OCI-LY3 (cell line): ENCODE results near the gene PLLP.

Experiments used
- H2AFZ ChIP-seq: fragments of 200-600, 300-600 bp; shearing (Covaris generic); 2 replicates; pipeline ENCODE4 v1.6.0; 2014; ENCODE audit warnings: antibody characterized with exemption, low read depth, low read length
- H3K27ac ChIP-seq: fragments of 200-600, 300-600 bp; sonication (generic); 2 replicates; pipeline ENCODE4 v1.5.1; 2014; ENCODE audit warnings: mild to moderate bottlenecking, low read length, moderate library complexity, mixed read lengths
- H3K27me3 ChIP-seq: fragments of 200-600, 300-600 bp; sonication (generic); 2 replicates; pipeline ENCODE4 v1.6.1; 2014; ENCODE audit warnings: low read depth, low read length, mixed read lengths
- H3K36me3 ChIP-seq: fragments of 200-600, 300-600 bp; sonication (generic); replicated peaks from 2 replicates; pipeline ENCODE3; 2014; ENCODE audit warnings: low read depth, low read length, mixed read lengths
- H3K4me1 ChIP-seq: fragments of 300-600, 200-600 bp; sonication (generic); 2 replicates; pipeline ENCODE4 v1.6.1; 2014; ENCODE audit warnings: low read length, mixed read lengths
- H3K4me2 ChIP-seq: fragments of 200-600, 300-600 bp; sonication (generic); 2 replicates; pipeline ENCODE4 v1.6.1; 2014; ENCODE audit warnings: low read length, mixed read lengths
- H3K4me3 ChIP-seq: fragments of 300-600, 200-600 bp; sonication (generic); 2 replicates; pipeline ENCODE4 v1.5.1; 2014; ENCODE audit warnings: antibody characterized with exemption, mild to moderate bottlenecking, low read length, moderate library complexity
- H3K79me2 ChIP-seq: fragments of 300-600, 200-600 bp; shearing (Covaris generic); 2 replicates; pipeline ENCODE4 v1.6.1; 2014; ENCODE audit warnings: mild to moderate bottlenecking, low read length, mixed read lengths
- H3K9ac ChIP-seq: fragments of 300-600, 200-600 bp; shearing (Covaris generic); 2 replicates; pipeline ENCODE4 v1.6.0; 2014; ENCODE audit warnings: mild to moderate bottlenecking, low read length, moderate library complexity
- H3K9me3 ChIP-seq: fragments of 200-600, 300-600 bp; shearing (Covaris generic); 2 replicates; pipeline ENCODE4 v1.6.1; 2014; ENCODE audit warnings: low read length, mixed read lengths; ENCODE audit not compliant: insufficient read depth
- H4K20me1 ChIP-seq: fragments of 200-600, 300-600 bp; sonication (generic); 2 replicates; pipeline ENCODE4 v1.6.1; 2016; ENCODE audit warnings: low read length, mixed read lengths; ENCODE audit not compliant: insufficient read depth
- EZH2phosphoT487 ChIP-seq: fragments of 200-600 bp; shearing (Covaris generic); IDR thresholded peaks from 2 replicates; pipeline ENCODE4 v1.6.1; 2018; ENCODE audit warnings: antibody characterized with exemption, mixed run types, low read depth
- TF ChIP-seq, protein P1 (sequence below): fragments of 200-600, 300-600 bp; sonication (generic); IDR thresholded peaks from 2 replicates; pipeline ENCODE4 v1.5.1; 2014; ENCODE audit warnings: antibody characterized with exemption, low read length, low read depth

Gene PLLP

DNA sequence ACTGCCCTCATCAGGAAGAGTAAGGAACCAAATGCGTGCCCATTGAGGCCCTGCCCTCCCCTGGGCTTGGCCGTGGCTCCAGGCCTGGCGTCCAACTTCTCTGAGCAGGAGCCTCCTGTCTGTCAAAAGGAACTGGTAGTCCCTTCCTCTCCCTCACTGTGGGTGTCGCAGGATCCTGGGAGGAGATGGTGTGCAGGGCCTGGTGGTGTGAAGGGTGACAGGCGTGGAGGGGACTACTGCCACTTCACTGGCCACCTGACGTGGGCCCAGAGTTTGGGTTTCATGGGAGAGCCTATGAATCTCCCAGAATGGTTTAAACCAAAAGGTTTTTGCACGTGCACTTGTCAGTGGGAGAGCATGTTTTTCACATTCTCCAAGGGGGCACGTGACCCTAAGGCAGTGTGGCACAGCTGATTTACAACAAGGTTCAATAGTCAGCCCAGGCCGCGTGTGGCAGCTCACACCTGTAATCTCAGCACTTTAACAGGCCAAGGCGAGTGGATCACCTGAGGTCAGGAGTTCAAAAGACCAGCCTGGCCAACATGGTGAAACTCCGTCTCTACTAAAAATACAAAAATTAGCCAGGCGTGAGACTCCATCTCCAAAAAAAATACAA lies 26.9 kb downstream of the PLLP start:
- Histone ChIP-seq H3K27me3 (no peaks in the 10 kb centered on the region), H3K36me3 (peaks cover 8% of the 10 kb centered on the region), H4K20me1 (no peaks in the 10 kb centered on the region), H2AFZ (no peak overlapping the region), H3K79me2 (no peaks in the 10 kb centered on the region), H3K4me3 (no peak overlapping the region), H3K9me3 (peaks cover under 1% of the 10 kb centered on the region; the same call in 1 of the 2 replicates), H3K4me2 (no peak overlapping the region), H3K4me1 (peaks cover 11% of the 10 kb centered on the region), H3K9ac (no peak overlapping the region), H3K27ac (no peak overlapping the region)
- no peak for TF ChIP-seq EZH2phosphoT487
- TF ChIP-seq, protein P1, sequence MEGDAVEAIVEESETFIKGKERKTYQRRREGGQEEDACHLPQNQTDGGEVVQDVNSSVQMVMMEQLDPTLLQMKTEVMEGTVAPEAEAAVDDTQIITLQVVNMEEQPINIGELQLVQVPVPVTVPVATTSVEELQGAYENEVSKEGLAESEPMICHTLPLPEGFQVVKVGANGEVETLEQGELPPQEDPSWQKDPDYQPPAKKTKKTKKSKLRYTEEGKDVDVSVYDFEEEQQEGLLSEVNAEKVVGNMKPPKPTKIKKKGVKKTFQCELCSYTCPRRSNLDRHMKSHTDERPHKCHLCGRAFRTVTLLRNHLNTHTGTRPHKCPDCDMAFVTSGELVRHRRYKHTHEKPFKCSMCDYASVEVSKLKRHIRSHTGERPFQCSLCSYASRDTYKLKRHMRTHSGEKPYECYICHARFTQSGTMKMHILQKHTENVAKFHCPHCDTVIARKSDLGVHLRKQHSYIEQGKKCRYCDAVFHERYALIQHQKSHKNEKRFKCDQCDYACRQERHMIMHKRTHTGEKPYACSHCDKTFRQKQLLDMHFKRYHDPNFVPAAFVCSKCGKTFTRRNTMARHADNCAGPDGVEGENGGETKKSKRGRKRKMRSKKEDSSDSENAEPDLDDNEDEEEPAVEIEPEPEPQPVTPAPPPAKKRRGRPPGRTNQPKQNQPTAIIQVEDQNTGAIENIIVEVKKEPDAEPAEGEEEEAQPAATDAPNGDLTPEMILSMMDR = no peak

DNA sequence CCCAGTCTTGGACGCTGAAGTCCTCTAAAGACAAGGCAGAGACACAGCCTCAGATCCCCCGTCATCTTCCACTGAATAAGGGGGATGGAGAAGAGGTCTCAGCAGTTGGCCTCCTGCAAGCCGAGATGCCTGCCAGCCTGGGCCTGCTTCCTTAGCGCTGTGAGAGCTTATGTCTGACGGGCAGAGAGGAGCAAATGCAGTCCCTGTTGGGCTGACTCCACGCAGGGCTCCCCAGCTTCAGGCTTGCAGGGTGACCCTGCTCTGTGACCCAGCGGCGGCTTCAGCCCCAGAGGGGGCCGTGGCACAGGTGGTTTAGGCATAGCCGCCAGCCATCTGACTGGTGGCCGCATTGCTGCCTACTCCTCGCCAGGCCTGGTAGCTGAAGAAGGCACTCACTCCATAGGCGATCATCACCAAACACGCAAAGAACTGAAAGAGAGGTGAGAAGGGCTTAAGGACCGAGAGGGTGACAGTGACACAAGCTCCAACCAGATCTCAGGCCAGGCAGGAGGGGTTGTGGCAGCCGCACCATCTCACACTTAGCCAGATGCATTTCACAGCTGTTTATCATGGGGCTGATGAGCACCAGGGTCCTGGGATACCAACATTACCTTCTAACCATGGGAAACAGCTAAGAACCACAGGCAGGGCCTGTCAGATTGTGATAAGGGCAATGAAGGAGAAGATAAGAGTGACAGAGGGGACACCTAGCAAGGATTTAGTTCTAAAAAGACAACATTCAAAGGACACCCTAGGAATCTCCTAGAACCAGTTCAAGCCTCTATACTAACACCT lies 27.7 kb downstream of the PLLP start:
- Histone ChIP-seq H2AFZ (no peak overlapping the region), H3K4me3 (no peak overlapping the region), H3K27ac (no peak overlapping the region), H3K9ac (no peak overlapping the region), H3K9me3 (peaks cover 8% of the 10 kb centered on the region; the same call in 1 of the 2 replicates), H3K79me2 (no peaks in the 10 kb centered on the region), H3K27me3 (no peaks in the 10 kb centered on the region), H3K36me3 (peaks cover 16% of the 10 kb centered on the region), H4K20me1 (no peaks in the 10 kb centered on the region), H3K4me1 (peaks cover 11% of the 10 kb centered on the region), H3K4me2 (no peak overlapping the region)
- no peak for TF ChIP-seq EZH2phosphoT487
- TF ChIP-seq, protein P1 = no peak

DNA sequence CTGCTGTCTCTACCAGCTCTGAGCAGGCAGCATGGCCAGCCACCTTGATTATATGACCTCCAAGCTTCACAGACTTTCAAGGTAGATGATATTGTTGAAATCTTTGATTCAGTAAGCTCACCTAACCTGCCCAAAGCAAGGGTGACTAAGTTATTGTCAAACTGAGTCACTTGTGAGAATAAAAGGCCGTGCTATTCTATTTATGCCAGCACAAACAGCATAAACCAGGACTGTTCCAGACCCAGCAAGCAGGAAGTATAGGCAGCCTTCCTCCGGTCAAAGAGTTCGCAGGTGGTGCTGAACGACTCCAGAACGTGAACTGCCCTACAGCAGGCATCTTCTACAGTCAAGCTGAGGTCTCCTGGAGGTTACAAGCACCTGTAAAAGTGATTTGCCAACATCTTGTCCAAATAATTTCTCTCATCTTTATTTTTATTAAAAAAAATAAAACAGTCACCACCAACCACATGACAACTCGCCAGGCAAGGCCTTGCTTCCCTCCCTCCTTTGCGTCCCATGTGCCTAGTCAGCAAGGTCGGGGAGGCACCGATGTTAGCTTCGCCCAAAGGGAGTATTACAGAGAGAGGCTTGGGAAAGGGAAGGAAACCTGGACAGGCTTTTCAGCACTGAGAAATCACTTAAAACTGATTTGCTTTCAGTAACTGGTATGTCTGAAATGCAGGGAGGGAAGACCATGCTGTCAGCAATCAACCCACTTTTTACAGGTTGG lies 28.6 kb downstream of the PLLP start:
- Histone ChIP-seq H3K4me3 (no peak overlapping the region), H3K79me2 (no peaks in the 10 kb centered on the region), H4K20me1 (no peaks in the 10 kb centered on the region), H3K36me3 (peaks cover 20% of the 10 kb centered on the region), H3K27me3 (no peaks in the 10 kb centered on the region), H3K27ac (no peak overlapping the region), H3K4me1 (peaks cover 11% of the 10 kb centered on the region), H3K4me2 (no peak overlapping the region), H3K9me3 (peaks cover 8% of the 10 kb centered on the region; the same call in 1 of the 2 replicates), H2AFZ (no peak overlapping the region), H3K9ac (no peak overlapping the region)
- TF ChIP-seq, protein P1 = no peak
- TF ChIP-seq EZH2phosphoT487 = no peak

DNA sequence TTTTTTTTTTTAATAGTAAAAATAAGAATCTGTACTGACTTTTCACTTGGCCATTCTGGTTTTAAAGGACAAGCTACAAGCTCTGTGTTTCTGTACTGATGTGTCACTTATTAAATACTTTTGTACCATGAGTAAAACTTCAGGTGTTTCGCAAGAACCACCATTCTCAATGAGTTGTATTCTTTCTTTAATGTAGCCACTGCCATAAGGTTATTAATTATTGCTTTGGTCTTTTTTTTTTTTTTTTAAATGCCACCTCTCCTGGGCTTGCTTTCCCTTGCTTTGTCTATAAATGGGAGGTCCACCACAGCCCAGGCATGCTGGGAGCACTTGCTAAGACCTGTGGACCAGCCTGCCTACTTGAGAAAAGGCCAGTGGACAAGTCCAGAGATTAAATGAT lies 31.0 kb downstream of the PLLP start:
- Histone ChIP-seq H3K9ac (no peak overlapping the region), H3K27me3 (no peaks in the 10 kb centered on the region), H3K4me3 (no peak overlapping the region), H4K20me1 (no peaks in the 10 kb centered on the region), H3K9me3 (peaks cover 8% of the 10 kb centered on the region; the same call in 1 of the 2 replicates), H2AFZ (no peak overlapping the region), H3K36me3 (peaks cover 20% of the 10 kb centered on the region), H3K27ac (no peak overlapping the region), H3K79me2 (no peaks in the 10 kb centered on the region), H3K4me1 (no peaks in the 10 kb centered on the region), H3K4me2 (no peak overlapping the region)
- TF ChIP-seq, protein P1 = no peak
- TF ChIP-seq EZH2phosphoT487 = no peak
